ENCODE results near the gene DNAH3.

DNA sequence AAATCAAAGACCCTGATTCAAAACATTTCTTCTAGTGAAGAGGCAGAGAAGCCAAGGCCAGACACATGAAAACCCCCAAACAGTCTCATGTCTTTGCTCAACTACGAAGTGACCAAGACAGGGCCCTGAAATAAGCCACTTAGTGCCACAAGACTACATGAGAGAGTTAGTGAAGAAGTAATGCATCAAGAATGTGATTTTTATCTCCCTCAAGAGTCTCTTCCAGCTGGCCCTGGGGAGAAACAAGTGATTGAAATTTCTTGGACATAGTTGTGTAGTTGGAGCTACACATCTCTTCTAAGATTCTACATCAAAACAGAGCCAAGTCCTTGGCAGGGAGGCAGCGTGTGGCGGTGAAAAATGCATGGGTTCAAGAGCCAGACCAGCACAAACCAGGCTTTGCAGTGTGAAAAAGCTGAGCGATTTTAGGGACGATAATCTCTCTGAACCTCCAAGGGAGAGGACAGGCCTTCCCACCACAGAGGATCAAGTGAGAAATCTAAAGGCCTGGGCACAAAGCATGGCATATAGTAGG, 219.5 kb downstream of the DNAH3 start:
- TF ChIP-seq, protein P1, sequence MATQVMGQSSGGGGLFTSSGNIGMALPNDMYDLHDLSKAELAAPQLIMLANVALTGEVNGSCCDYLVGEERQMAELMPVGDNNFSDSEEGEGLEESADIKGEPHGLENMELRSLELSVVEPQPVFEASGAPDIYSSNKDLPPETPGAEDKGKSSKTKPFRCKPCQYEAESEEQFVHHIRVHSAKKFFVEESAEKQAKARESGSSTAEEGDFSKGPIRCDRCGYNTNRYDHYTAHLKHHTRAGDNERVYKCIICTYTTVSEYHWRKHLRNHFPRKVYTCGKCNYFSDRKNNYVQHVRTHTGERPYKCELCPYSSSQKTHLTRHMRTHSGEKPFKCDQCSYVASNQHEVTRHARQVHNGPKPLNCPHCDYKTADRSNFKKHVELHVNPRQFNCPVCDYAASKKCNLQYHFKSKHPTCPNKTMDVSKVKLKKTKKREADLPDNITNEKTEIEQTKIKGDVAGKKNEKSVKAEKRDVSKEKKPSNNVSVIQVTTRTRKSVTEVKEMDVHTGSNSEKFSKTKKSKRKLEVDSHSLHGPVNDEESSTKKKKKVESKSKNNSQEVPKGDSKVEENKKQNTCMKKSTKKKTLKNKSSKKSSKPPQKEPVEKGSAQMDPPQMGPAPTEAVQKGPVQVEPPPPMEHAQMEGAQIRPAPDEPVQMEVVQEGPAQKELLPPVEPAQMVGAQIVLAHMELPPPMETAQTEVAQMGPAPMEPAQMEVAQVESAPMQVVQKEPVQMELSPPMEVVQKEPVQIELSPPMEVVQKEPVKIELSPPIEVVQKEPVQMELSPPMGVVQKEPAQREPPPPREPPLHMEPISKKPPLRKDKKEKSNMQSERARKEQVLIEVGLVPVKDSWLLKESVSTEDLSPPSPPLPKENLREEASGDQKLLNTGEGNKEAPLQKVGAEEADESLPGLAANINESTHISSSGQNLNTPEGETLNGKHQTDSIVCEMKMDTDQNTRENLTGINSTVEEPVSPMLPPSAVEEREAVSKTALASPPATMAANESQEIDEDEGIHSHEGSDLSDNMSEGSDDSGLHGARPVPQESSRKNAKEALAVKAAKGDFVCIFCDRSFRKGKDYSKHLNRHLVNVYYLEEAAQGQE (IDR thresholded peaks at IDR 0.05; ENCODE audit: insufficient replicate concordance, low read depth) = no peak
- TF ChIP-seq, protein P2, sequence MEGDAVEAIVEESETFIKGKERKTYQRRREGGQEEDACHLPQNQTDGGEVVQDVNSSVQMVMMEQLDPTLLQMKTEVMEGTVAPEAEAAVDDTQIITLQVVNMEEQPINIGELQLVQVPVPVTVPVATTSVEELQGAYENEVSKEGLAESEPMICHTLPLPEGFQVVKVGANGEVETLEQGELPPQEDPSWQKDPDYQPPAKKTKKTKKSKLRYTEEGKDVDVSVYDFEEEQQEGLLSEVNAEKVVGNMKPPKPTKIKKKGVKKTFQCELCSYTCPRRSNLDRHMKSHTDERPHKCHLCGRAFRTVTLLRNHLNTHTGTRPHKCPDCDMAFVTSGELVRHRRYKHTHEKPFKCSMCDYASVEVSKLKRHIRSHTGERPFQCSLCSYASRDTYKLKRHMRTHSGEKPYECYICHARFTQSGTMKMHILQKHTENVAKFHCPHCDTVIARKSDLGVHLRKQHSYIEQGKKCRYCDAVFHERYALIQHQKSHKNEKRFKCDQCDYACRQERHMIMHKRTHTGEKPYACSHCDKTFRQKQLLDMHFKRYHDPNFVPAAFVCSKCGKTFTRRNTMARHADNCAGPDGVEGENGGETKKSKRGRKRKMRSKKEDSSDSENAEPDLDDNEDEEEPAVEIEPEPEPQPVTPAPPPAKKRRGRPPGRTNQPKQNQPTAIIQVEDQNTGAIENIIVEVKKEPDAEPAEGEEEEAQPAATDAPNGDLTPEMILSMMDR (IDR thresholded peaks at IDR 0.05; ENCODE audit: insufficient read depth, low read length) = no peak

Measured in HL-60 (cell line).